Fibroblast of mammary gland (primary cell): Measurements from ENCODE around the gene GAL3ST1.
"Not testable (repeated sequence)": the region's sequence is repeated elsewhere in the genome, so short reads cannot be mapped to it uniquely, and the experiment has no call there.

ENCODE experiments used
- DNase-seq: peaks from one replicate; pipeline ENCODE4 v3.0.0-alpha.2; 2010; ENCODE audit warnings: low read depth
- H3K4me3 ChIP-seq: 2 replicates; pipeline ENCODE4 v1.5.1; 2011; ENCODE audit warnings: low read depth, mild to moderate bottlenecking, low read length, moderate library complexity; ENCODE audit not compliant: control insufficient read depth
- CTCF ChIP-seq: conservative IDR thresholded peaks from 2 replicates; pipeline ENCODE4 v1.5.1; 2011; ENCODE audit warnings: low read depth, low read length, inconsistent platforms; ENCODE audit not compliant: control insufficient read depth, insufficient read depth

GAL3ST1 gene

GRCh38 chr22:30596886-30597285, 22.4 kb upstream of the GAL3ST1 start:
- DNase-seq, result no peak
- no peak overlapping the region for H3K4me3 ChIP-seq
- TF ChIP-seq CTCF, result no peak

DNA sequence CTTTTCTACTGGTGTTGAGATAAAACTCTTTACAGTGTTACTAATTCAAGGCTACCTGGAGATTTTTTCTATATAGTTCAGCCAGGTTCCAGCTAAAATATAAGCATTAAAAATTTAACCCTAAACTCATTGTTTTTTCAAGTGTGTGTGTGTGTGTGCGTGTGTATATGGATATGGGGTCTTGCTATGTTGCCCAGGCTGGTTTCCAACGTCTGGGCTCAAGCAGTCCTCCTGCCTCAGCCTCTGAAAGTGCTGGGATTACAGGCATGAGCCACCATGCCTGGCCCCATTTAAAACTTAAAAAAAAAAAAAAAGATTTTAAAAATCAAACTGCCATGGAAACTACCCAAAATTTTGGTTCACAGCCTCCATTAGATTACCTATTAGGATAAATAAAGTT, 21.7 kb upstream of the GAL3ST1 start:
- no peak for TF ChIP-seq CTCF
- DNase-seq, result no peak
- H3K4me3 ChIP-seq, result no peak overlapping the region

DNA sequence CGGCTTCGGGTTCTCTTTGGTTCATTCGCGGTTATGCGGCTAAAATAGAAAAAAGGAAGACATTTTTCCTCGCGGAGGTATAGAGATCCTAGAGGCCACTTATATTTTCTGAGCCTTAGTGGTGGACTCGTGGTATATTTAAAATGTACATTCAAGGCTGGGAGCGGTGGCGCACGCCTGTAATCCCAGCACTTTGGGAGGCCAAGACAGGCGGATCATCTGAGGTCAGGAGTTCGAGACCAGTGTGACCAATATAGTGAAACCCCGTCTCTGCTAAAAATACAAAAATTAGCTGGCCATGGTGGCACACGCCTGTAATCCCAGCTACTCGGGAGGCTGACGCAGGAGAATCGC, 17.9 kb upstream of the GAL3ST1 start:
- H3K4me3 ChIP-seq, DNase-seq: not testable (repeated sequence)

GRCh38 chr22:30591588-30592359, 17.3 kb upstream of the GAL3ST1 start, which contains the start of gene PES1:
TSS of gene PES1 (minus strand) at chr22:30591910. CDS start at chr22:30591833, 77 bp downstream.
- DNase-seq, result peak; percentile 99

DNA sequence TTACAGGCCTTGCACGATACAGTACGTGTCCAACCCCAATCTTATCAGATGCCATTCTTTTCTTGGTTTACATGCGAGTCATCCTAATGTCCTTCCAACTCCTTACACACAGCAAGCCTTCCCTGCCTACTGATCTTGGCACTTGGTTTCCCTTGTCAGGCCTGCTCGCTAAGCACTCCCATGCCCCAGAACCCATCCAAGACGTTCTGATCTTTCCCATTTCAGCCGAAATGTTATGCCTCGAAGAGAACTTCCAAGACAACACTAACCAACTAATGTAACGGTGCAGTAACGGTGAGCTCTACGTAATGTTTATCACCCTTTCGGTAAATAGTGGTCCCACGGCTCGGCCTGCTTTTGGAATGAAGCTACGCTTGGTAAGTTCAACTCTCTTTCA, 16.7 kb upstream of the GAL3ST1 start:
- peak; percentile 46 for DNase-seq
- no peak for TF ChIP-seq CTCF
- H3K4me3 ChIP-seq, result peak overlapping the region; percentile 99

More at GRCh38 chr22:30591588-30592359, 17.3 kb upstream of the GAL3ST1 start, which contains the start of gene PES1:
- no peak for TF ChIP-seq CTCF
- H3K4me3 ChIP-seq, result peak within 1 kb of the TSS; percentile 99

DNA sequence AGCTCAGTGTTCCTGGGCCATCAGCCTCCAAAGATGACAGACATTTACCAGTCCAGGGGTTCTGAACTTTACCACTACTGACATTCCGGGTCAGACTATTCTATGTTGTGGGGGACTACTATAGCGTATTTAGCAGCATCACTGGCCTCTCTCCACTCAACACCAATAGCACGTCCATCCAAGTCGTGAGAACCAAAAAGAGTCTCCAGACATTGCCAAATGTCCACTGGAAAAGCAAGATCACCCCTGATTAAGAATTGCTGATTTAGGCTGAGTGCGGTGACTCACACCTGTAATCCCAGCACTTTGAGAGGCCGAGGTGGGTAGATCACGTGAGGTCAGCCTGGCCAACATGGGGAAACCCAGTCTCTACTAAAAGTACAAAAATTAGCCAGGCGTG, 11.9 kb upstream of the GAL3ST1 start:
- H3K4me3 ChIP-seq, result no peak overlapping the region
- no peak for DNase-seq
- no peak for TF ChIP-seq CTCF

GRCh38 chr22:30584441-30584840, 10.0 kb upstream of the GAL3ST1 start:
- no peak overlapping the region for H3K4me3 ChIP-seq
- no peak for TF ChIP-seq CTCF
- no peak for DNase-seq
